HG02678 (cell line): ENCODE results near the gene NMT1.

Experiments used
- ATAC-seq: cut with Tn5 transposase; IDR thresholded peaks from one replicate; pipeline ENCODE4 v1.9.1; 2021; ENCODE audit warnings: mild to moderate bottlenecking, moderate library complexity; ENCODE audit not compliant: unreplicated experiment

NMT1 gene

GRCh38 chr17:45104029-45104428 is 42.9 kb downstream of the NMT1 start:
- ATAC-seq = no peak

GRCh38 chr17:45104497-45104896 is 43.4 kb downstream of the NMT1 start:
- no peak for ATAC-seq

GRCh38 chr17:45104907-45105624 is 43.9 kb downstream of the NMT1 start:
- no peak for ATAC-seq

GRCh38 chr17:45106096-45106495 is 45.0 kb downstream of the NMT1 start:
- ATAC-seq = no peak

GRCh38 chr17:45106582-45106981 is 45.5 kb downstream of the NMT1 start:
- no peak for ATAC-seq

GRCh38 chr17:45107293-45108010 is 46.3 kb downstream of the NMT1 start:
- ATAC-seq = no peak

GRCh38 chr17:45108051-45108450 is 46.9 kb downstream of the NMT1 start:
- ATAC-seq = no peak

GRCh38 chr17:45108595-45109521 is 47.7 kb downstream of the NMT1 start:
- ATAC-seq = no peak

- no peak for ATAC-seq
Observed at GRCh38 chr17:45110676-45111611, 49.8 kb downstream of the NMT1 start.

- no peak for ATAC-seq
Observed at GRCh38 chr17:45111850-45112249, 50.7 kb downstream of the NMT1 start.

GRCh38 chr17:45112559-45113423 is 51.7 kb downstream of the NMT1 start:
- ATAC-seq = no peak

GRCh38 chr17:45113424-45113754 is 52.3 kb downstream of the NMT1 start:
- no peak for ATAC-seq

- no peak for ATAC-seq
Observed at GRCh38 chr17:45114117-45114932, 53.2 kb downstream of the NMT1 start.

- ATAC-seq = no peak
Observed at GRCh38 chr17:45115015-45115625, 54.0 kb downstream of the NMT1 start.

- ATAC-seq = no peak
Observed at GRCh38 chr17:45115871-45116270, 54.8 kb downstream of the NMT1 start.

- ATAC-seq = no peak
Observed at GRCh38 chr17:45116434-45117016, 55.4 kb downstream of the NMT1 start.

- ATAC-seq = no peak
Observed at GRCh38 chr17:45117334-45117733, 56.2 kb downstream of the NMT1 start.
